Activated T-cell treated with anti-CD3 and anti-CD28 coated beads, Interleukin-2, amount 50 U/mL, for 48 hours (primary cell): ENCODE data around the gene TYW5.
A peak's percentile ranks its signal among the peaks of the same experiment; 100 is the strongest.

Source experiments
- DNase-seq, 2 experiments: peaks; one replicate each; pipeline ENCODE4 v3.0.0-alpha.2; 2020

Gene TYW5, protein sequence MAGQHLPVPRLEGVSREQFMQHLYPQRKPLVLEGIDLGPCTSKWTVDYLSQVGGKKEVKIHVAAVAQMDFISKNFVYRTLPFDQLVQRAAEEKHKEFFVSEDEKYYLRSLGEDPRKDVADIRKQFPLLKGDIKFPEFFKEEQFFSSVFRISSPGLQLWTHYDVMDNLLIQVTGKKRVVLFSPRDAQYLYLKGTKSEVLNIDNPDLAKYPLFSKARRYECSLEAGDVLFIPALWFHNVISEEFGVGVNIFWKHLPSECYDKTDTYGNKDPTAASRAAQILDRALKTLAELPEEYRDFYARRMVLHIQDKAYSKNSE

DNA sequence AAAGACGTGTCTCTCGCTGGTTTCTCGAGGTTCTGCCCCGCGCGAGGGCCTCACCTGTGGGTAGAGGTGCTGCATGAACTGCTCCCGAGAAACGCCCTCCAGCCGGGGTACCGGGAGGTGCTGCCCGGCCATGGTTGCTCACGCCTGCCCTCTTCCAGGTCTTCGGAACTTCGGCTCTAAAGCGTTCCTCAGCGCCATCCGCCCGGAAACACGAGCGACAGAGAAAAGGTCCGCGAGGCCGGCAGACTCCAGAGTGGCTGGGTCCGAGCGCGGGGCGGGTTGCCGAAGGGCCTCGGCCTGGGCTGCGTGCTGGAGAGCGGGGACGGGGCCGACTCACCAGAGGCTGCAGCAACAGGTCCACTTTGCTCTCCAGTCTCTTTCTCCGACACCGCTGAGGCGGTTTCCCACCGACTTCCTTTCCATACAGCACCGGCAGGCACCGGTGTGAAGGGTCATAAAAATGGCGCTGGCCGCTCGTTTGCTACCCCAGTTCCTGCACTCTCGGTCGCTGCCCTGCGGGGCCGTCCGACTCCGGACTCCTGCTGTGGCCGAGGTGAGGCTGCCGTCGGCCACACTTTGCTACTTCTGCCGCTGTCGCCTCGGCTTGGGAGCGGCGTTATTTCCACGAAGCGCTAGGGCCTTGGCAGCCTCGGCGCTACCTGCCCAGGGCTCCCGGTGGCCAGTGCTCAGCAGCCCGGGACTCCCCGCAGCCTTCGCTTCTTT is at the start of gene TYW5, which contains the start of gene MAIP1:
TSS of gene TYW5 (minus strand) at position 153 of the 723 bp plus-strand sequence. CDS start at position 132, 21 bp downstream.
TSS of gene MAIP1 (plus strand) at position 244 of the 723 bp plus-strand sequence. CDS start at position 461, 217 bp downstream.
- peak; percentile 88 for DNase-seq

DNA sequence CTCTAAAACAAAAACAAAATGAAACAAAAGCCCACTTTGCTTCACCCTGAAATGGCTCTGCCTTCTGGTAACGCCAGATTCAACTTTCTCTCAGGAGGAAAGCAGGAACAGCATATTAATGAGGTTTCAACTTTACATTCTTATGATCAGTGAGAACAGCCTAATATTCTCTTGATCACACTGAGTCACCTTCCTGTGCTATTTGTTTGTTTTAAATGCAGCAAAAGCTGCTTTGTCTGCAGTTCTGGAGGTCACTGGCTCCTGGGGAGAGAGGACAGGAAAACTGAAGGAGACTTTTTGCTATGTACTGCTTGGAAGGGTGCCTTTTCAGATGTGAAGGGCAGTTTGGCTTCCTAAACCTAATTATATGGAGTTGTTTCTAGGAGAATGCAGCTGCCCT is 48.2 kb upstream of the TYW5 start:
- no peak for DNase-seq

DNA sequence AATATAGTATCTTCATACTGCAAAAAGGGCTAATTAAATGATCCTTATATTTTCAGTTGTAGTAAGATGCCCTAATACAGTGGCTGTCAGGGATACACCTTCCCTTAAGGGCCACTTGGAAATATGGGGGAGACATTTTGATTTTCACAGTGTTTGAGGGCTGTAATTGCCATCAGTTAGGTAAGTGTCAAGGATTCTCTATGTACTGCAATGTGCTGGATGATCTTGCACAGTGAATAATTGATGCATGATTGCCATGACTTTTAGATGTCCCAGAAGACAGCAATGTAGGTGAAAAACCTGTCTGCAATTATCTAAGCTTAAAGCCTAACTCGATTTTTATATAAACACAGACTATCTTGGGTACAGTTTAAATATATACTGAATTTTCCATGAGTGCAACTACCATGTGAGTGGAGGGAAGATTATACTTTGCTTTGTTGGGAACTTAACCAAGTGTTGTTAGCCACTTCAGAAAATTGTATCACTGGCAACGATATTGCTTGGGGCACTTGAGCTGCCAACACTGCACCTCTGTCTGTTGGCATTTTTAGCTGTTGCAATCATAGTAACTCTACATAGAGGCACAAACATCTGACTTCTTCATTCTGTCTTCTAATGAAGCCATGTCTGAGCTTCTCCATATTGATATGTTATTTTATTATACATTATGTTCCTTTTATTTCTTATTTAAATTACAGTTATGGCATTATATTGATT is 45.3 kb upstream of the TYW5 start:
- no peak for DNase-seq

DNA sequence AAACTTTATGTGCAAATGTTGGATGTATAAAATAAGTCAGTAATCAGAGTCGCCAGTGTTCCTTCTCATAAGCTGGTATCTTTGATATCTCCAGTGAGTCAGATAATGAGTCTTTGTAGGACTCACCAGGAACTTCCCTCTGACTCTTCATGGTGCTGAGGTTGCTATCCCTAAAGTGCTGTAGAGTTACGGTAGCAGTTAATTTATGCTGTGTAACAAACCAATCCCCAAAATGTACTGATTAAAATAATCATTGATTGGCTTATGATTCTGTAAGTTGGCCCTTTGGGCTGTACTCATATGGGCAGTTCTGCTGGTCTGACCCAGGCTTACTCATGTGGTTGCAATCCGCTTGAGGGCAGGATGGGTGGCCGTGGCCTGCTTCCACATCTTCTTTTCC is 43.9 kb upstream of the TYW5 start:
- DNase-seq = no peak

DNA sequence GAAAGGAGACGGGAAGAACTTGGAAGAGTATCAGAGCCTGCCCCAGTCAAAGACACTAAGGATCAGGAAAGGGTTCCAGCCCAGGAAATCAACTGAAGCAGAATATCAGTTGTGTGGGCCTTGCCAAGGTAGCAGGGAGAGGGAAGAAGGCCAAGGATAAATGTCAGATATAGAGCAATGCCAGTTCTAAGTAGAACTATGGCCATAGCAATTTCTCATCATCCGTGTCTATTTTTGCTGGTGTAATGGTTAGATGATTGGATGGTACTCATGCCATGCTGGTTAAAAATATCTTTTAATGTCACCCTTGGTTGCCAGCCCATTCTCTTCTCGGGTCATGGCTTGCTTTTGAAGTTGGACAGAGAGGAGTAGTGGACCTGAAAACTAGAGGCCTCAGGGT is 42.0 kb upstream of the TYW5 start:
- no peak for DNase-seq

DNA sequence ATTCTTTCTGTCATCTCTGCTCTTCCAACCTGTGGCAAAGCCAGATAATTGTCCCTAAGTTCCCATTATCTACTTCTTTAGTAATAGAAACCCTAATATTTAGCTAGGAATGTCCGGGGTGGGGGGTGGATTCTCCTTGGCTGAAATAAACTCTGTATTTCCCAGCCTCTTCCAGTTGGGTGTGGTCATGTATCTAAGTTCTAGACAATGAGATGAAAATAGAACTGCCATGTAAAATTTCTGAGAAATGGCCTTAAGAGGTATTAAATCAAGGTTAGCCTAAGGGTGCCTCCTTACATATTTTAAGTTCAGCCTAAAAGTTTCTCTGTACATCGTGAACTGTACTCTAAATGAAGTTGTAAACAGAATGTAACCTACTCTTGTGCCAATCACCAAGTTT is 39.6 kb upstream of the TYW5 start:
- no peak for DNase-seq

DNA sequence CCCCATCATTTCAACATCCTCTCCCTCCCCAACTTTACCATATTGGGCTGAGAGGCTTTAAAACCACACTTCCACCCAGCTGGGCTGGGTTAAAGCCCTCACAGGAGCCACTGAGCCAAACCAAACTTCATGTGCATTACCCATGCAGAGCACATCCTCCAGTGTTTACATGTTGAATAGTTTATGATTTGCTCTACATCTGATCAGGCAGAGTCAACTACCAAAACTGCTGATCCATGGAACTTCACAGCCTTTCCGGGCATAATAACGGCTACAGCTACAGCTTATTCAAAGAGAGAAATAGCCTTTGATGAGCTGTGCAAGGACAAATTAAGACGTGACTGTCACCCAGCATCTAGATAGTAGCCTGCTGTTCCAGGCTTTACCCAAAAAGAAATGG is 39.1 kb upstream of the TYW5 start:
- no peak for DNase-seq

DNA sequence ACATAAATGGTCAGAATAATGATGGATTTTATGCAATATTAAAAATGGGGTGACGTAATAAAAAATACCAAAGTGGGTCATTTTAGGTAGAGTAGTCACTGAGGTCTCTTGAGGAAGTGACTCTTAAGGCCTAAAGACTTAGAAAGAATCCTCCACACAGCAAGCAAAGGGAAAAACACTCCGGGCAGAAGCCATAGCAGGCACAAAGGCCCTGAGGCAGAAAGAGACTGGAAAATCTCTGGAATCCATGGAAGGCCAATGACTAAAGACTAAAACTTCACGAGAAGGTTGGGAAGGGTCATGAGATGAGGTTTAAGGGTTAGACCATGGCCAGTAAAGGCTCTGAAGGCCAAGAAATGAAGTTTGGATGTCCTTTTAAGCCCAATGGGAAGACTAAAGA is 37.0 kb upstream of the TYW5 start:
- DNase-seq = no peak

DNA sequence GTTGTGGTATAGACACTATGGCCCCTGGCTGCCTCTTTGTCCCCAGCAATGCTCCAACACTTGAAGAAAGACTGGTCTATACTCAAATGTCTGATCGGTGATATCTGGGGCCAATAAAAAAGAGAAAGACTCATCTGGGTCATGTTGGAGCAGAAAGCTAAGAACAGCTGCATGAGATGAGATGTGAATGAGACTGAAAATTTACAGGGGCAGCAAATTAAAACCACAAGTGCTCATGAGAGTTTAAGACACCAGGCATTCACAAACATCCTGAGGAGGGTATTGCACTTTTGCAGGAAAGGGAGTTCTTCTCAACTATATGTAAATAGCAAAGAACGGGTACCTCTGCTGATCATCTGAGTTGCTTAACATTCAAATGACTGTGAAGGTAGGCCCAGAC is 36.4 kb upstream of the TYW5 start:
- DNase-seq = no peak

DNA sequence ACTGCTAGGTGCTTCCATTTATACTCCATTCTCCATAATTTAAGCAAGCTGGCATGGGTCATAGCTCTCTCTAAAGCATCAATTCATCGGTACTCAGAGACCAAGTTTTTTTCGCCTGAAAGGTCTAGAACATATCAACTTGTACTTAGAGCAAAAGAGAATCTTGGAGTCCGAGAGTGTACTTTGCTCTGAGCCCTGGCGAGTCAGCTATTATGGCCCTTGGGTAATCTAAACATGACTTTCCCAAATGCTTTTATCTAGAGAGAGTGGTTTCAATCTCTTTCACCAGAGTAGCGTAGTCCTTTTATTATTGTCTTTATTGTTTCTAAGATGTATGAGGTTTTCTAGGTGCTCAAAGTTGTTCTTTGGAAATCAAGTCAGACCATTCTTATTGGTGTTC is 34.5 kb upstream of the TYW5 start:
- no peak for DNase-seq

DNA sequence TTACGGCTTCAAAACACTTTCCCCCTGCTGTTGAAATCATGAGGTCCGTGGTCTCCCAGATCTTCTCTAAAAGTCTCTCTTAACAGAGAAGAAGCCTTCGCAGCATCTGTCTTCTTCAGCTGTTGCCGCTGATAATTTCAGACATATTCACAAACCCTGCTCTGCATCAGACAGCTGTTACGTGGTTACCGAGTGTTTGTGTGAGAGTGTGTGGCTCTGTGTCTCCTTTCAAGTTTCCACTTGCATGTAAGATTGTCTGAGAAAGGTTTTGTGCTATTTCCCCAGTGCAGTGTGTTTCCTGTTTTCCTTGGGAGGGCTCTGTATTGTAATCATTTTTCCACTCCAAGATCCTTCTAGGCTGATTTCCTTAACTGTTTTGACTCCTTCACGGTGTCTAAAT is 32.9 kb upstream of the TYW5 start:
- DNase-seq = no peak

DNA sequence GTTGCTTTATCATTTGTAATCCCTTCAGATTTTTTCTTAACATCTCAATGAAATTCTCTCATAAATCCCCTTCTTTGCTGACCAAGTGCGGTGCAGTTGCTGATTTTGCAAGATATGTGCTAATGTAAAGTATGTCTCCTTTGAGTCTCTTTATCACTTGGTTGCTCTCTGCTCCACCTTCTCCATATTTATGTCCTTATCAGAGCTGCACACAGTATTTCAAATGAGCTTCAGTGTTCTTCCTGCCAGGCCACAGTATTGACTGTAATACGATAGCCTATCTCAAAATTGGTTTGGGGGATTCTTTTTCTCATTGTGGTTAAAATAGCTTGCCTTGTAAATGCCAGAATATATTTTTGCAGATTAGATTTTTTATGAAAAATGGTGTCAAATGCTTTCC is 32.3 kb upstream of the TYW5 start:
- no peak for DNase-seq

DNA sequence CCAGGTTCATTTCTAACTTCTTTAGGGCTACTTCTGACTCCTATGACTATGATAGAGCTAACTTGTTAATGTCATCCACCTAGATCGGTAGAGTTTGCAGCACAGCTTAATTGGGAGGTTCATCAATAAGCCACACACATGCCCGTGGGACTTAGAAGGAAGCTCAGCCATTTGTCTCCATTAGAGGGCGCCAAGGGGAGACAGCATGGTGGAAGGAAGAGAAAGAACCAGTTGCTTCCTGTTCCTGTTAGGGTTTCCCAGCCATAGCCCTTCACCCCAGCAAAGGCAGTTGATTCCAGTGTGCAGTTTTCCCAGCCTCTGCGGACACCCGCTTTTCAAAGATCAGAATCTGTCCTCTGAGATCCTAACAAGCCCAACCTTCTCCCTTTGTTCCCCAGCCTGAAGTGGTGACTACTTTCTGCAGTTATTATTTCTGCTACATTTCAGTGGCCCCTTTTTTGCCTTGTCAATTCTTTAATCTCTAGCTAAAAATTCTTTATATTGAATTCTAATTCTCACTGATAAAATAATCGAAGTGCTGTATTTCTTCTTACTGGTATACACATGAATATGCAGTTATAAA is 30.4 kb upstream of the TYW5 start:
- DNase-seq = peak; percentile 69 to 74

DNA sequence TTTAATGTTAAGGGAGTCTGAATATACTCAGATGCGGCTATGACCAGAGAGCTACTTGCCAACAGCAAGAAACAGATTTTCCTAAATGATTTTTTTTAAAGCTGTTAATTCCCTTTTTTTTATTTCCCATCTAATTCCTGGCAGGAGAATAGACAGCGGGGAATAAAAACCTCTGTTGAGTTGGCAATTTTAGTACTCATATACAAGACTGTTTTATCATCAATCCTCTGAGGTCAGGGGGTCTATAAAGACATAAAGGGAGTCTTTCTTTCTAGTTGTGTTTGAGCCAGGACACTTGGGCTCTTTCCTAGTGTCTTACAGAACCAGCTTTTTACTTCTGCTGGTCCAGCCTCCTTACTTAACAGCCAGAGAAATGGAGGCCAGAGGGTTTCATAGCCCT is 29.5 kb upstream of the TYW5 start:
- no peak for DNase-seq

DNA sequence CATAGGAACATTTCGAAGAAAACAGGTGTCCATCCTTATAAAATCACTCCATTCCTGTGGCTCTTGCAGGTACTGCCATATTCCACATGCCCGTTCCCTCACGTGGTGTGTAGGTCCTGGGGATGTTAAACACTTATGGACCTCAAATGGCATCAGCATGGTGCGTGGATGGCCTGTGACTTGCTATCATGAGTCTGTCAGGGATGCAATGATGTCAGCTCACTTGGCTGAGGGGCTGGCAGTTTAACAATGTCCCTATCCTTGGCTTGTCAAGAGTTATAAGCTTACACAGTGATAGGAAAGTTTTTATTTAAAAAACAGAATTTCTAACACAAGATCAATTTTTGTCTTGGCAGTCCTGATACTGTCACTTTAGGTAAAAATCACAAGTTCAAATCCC is 28.9 kb upstream of the TYW5 start:
- no peak for DNase-seq

DNA sequence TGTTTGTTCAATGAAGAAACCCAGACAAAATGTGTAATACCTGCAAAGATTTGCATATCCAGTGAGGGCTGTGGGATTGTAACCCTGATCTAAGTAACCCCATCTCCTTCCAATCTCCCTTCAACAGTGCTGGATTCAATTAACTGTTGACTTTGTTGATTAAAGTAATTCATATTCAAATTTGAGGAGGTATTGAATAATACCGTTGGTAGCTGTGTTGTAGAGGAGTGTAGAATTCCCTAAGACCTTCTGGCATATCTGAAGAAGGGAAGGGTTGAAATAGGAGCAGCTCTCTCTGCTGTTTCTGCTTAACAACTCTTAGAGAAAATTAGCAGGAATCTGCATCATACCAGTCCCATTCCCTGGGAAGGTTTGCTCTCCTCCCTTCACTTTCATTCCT is 28.2 kb upstream of the TYW5 start:
- DNase-seq = no peak

DNA sequence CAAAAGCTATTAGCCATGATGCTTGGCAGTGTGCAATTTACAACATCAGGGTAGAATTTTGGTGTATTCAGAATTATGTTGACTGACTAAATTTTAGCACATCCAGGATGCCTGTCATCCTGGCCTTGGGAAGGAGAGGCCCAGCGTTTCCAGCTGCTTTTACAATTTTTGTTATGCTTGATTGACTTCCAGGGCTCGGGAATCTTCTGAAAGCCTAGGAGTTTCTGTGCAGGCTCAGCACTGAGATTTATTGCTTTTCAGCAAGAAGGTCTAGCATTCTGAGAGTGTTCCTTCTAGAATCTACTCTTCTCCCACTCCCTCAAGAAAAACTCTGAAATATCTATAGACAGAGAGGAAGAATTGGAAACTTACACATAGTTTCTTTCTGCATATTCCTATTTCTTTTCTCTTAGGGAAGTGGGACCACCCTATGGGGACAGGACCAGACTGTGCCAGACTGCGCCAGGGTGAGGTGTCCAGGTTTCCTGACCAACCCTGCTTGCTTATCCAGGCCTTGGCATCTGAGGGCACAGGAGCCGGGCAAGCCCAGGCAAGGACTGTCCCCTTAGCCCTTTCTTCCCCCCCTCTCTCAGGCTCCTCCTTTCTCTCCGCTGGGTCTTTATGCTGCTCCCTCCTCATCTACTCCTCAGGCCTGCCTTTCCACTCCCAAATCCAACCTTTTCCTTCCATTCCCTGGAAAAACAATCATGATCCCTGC is 27.0 kb upstream of the TYW5 start:
- DNase-seq = no peak

DNA sequence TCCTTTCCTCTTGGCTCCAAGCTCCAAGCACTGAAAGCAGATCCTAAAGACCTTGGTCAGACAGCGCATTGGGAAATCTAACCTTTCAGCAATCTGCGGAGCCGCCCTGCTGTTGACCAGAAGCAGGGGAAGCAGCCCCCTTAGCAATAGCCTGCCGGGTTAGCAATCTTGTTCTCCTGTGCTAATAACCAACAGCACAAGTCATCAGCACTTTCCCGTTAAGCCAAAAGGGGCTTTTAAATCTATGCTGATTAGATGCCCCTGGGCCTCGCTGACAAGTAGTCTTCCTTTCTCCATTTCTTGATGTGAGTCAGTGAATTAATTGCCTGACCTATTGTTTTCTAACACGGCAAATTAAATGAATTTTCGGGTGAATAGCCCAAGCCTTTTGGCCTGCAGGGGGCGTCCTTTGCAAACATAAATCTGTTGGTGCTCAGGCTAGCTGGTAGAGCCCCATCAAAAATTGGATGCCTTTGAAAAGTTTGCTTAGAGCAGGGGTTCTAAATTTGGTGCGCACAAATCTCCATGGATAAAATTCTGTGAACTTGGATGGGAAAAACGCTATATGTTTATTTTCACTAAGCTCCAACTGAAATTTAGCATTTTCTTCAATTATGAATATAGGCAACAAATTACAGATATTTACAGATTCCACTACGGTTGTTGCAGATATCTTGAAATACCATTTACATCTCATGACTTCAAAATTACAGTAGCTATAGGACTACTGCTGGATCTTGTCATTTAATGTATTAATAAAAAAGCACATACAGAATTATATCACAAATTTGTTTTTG is 24.7 kb upstream of the TYW5 start:
- DNase-seq = peak; percentile 89 to 92

DNA sequence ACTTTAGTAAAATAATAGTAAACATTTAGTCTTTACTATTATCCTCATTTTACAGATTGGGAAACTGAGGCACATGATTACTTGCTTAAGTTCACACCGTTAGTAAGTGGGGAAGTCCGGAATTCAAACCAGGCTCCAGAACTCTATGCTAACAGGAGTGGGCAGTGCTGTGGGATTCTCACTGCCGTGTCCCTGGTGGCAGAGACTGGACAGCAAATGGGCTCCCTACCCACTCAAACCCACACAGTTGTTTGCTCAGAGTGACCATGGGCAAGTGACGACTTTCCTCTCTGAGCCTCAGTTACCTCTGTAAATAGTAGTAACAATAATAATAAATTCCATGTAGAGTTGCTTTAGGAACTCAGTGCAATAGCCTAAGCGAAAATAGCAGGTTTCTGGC is 24.1 kb upstream of the TYW5 start:
- DNase-seq = no peak

DNA sequence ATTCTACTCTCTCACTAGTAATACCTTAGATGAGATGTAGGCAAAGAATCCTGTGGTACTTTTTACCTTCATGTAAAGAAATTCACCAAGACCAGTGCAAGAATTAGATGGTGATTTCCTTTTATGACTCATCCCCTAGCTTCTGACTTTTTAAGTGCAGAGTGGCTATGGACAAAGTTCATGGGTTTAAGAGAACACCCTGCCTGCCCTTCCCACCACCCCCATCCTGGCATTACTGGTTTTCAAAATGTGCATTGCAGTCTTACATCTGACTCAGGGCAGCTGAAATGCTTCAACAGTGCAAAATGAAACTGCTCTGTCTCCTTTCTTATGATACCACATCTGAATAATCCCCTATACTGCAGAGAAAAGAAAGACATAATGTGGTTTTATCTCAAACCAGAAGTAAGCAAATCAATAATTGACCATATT is 22.7 kb upstream of the TYW5 start:
- DNase-seq = peak; percentile 62 to 66

DNA sequence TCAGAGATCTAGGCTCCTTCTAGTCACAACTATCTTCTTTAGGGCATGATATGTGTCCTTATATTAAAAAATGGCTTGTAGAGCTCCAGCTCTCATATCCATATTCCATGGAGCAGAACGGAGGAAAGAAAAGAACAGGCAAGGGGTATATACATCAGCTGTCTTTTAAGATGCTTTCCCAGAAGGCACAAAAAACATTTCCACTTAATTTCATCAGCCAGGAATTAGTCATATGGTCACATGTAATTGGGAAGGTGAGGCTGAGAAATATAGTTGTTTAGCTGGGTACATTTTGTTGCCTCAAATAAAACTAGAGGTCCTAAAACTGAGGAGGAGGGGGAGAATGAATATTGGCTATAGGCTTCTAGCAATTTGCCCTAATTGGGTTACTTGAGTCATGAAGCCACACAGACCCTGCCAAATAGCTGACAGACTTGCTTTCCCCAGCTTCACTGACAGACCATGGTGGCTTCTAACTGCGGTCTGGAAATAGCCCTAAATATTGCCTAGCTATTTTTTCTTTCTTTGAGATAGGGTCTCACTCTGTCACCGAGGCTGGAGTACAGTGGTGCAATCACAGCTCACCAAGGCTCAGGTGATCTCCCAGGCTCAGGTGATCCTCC is 20.1 kb upstream of the TYW5 start:
- no peak for DNase-seq
